ENCODE data around the gene CFAP100.

CFAP100 gene

GRCh38 chr3:126357295-126358037, 37.2 kb upstream of the CFAP100 start, which contains the start of gene KLF15:
Gene KLF15 (minus strand): TSS chr3:126357408. CDS start chr3:126352922, 4,486 bp downstream.
- DNase-seq, result peak; percentile 85

DNA sequence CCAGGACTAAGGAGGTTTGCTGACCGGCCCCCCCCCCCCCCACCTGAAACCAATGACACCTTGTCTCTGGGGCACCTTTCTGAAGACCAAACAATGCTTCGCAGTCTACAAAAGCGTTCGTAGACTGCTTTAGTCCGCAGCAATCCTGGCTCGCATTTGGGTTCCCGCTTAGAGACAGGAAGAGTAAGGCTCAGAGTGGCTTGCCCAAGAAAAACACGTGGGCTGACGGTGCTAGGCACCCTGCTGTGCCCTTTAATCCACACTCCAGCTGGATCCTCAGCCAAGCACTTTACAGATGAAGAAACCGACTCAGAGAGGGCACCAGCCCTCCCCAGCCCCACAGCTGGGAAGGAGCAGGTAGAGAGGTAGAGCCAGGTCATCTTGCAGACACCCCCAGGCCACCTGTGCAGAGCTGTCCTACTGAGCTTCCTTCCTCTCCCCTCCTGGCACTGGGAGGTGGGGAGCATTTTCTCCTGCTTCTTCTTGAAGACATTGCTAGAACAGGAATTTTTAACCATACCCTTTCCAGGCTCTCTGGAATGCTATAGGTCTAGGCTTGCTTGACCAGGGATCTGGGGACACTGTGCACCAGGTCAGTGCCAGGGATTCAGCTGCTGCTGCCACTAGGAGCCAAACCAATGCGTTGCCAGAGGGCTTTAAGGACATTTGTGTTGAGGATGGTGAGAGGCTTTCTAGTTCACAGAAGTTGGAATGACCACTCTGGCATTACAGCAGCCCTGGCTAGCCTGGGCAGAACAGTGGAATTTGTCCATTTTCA, 36.5 kb upstream of the CFAP100 start:
- peak; percentile 36 for DNase-seq

- DNase-seq, result no peak
These were observed 35.9 kb upstream of the CFAP100 start for GRCh38 chr3:126358816-126359181.

GRCh38 chr3:126360046-126360713, 34.5 kb upstream of the CFAP100 start:
- no peak for DNase-seq

DNA sequence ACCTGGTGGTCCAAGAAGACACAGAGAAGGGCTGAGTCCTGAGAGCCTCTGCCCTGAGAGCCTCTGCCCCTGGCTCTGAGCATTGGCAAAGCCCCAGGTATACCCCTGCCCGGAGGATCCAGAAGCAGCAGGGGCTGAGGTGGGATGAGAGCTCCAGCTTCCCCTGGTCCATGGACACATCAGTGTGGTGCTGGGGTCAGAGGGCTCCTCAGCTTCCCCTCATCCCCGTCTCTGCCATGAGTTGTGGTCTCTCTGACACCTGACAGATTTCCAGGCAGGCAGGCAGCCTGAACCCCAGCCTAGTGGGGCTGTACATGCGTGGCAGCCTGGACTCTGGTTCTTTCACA, 34.0 kb upstream of the CFAP100 start:
- DNase-seq, result no peak

DNA sequence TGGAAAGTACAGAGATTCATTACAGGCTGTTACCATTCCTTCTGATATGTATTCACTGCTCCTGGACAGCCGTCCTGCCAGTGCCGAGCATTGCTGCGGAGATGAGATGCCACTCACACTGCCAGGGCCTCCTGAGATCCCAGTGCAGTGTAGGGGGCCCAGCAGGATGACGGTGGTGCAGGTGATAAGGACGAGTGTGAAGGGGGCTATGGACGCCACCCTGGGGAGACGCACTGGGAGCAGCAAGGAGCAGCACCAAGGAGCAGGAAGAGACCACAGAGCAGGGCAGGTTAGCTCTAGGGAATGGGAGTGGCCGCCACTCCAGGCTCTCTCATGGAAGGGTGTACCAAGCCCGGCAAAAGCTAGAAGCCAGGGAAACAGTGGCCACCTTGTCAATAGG, 33.5 kb upstream of the CFAP100 start:
- DNase-seq, result no peak

GRCh38 chr3:126364130-126364695, 30.5 kb upstream of the CFAP100 start:
- DNase-seq, result no peak

DNA sequence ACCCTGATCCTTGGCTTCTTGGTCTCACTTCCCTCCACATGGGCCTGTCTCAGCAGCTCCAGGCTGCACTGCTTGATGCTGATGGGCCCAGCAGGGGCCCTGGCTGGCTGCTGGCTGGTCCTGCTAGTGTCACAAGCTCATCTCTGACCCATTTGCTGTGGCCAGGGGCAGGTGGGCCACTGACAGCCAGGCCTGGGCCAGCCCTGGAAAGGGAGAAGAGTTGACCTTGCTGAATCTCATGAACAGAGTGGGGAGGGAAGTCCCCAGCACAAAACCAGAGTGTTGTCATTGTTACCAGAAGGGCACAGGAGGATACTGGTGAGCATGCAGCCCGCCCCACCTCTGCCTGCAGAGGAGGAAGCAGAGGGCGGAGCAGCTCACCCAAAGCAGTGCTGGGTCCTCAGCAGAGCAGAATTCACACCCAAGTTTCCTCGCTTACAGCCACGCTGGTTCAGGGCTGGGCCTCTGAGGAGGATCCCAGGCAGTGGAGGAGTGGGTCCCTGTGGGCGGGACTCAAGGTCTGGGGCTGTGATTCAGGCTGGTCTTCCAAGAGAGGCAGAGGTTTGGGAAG, 29.9 kb upstream of the CFAP100 start:
- no peak for DNase-seq

GRCh38 chr3:126365351-126366277, 29.1 kb upstream of the CFAP100 start:
- no peak for DNase-seq

DNA sequence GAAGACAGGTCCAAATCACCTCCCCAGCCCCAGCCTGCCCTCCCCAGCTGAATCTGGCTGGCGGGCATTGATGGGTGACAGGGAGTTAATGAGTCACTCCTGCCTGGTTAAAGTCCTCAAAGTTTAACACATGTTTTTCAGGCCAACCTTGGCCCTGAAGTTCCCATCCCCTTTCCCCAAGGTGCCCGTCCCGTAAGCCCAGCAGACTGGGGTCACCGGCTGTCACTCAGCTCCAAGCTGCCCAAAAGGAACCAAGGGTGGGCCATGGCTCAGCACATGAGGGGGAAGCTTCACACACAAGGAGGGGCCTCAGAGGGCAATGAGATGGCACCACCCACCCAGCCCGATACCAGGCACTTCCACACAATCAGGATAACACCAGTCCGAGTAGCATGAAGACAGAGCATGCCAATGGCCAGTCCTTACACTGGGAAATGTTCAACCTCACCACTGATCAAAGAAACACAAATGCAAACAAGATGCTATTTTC, 27.3 kb upstream of the CFAP100 start:
- no peak for DNase-seq

DNA sequence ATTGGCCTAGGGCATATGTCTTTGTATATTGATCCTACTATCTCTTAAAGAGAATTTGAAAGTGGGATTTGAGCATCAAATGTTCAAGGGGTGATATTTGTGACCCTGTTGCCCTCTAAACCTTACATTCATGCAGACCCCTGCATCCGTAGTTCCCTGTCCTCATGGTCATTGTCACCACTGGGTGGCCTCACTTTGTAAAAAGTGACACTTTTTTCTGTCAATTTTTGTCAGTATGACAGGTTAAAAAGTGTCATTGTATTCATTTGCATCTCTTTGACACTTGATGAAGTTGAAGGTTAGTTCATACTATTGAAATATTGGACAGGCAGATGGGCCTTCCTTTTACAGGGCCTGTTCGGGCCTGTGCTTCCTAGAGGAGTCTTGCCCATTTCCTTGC, 25.2 kb upstream of the CFAP100 start:
- no peak for DNase-seq

GRCh38 chr3:126370055-126370454, 24.7 kb upstream of the CFAP100 start:
- no peak for DNase-seq

GRCh38 chr3:126370606-126371005, 24.1 kb upstream of the CFAP100 start:
- DNase-seq, result no peak

DNA sequence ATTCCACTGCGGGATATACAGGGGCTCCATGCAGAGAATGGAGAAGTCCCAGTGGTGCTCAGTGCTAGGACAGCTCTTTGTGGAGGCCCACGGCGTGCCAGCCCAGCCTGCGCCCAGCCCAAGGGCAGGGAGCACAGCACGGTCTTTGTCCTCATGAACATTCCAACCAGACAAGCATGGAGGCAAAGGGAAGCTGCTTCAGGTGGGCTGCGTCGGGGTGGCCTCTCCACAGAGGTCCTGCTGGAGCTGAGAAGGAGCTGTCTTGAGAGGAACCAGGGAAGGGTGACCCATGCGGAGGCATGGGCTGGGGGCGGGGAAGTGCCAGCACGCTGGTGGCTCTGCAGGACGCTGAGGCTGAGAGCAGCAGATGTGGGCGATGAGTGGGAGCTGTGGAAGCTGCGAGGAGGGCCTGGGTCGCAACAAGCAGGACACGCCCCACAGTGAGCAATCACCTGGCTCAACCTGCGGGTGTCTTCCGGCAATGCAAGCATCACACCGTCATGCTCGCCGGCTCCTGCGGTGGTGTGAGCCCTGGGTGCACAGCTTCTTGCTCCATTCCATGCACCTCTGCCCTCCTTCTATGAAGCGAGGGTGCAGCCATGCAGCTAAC, 23.5 kb upstream of the CFAP100 start:
- no peak for DNase-seq

DNA sequence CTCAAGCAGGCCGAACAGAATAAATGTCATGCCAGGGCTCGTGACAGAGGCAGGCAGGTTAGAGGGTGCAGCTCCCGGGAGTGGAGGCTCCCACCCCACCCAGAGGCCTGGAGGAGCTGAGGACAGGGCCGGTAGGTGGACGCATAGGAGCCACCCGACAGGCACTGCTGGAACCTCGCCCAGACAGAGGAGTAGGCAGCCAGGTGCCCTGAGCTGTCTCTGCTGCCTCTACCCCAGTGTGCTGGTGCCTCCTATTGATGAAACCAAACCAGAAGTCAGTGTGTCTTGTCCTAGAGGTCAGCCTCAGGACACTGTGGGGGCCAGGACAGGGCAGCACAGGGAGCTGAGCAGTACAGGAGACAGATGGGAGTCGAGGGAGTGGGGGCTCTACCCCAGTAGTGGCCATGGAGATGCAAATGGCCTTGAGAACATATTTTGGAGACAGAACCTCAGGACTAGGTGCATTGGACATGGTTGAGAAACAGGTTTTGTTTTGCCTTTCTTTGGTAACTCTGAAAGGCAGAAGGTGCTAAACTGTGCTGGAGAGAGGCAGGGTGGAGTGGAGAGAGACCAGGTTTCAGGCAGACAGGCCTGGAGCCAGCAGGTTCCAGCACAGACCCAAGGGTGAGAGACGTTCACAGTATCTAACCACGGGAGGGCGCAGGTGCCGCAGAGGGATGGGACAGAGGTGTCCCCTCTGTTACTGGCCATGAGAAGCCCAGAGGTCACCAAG, 22.1 kb upstream of the CFAP100 start:
- DNase-seq, result no peak

GRCh38 chr3:126373146-126373613, 21.5 kb upstream of the CFAP100 start:
- no peak for DNase-seq

- no peak for DNase-seq
These were observed 20.8 kb upstream of the CFAP100 start for GRCh38 chr3:126373682-126374601.

- DNase-seq, result no peak
These were observed 18.8 kb upstream of the CFAP100 start for GRCh38 chr3:126375835-126376331.

GRCh38 chr3:126376444-126376843, 18.3 kb upstream of the CFAP100 start:
- no peak for DNase-seq
